Activated CD8-positive, alpha-beta T cell treated with anti-CD3 and anti-CD28 coated beads, Interleukin-2, amount 10 ng/mL, durations not matched to agents 7 days and 5 days (primary cell): ENCODE data around the gene KLKB1. TPM values are rescaled to one million over a fixed set of nuclear protein-coding genes. Genes with fewer than 3 reads are reported as not detected.
"Not testable (repeated sequence)": the region's sequence is repeated elsewhere in the genome, so short reads cannot be mapped to it uniquely, and the experiment has no call there.

Experiments
- ATAC-seq: fragments of 150-1000 bp; cut with Tn5 transposase; one replicate; pipeline ENCODE4 v1.10.0; 2021; ENCODE audit warnings: moderate library complexity
- CTCF ChIA-PET: fragments of 350-600 bp; sonication (Branson Sonifier 250); formaldehyde crosslinking; loops from one replicate; lab custom pipeline; 2021; ENCODE audit warnings: antibody characterized with exemption; lab: Charles Lee
- POLR2A ChIA-PET: fragments of 350-600 bp; sonication (Branson Sonifier 250); formaldehyde crosslinking; loops from one replicate; lab custom pipeline; 2021; ENCODE audit warnings: antibody characterized with exemption; lab: Charles Lee
- DNase-seq: peaks from one replicate; pipeline ENCODE4 v3.0.0-alpha.2; 2020
- H3K27ac Mint-ChIP-seq: one replicate; pipeline ENCODE4 v1.8.0; 2021; ENCODE audit warnings: mild to moderate bottlenecking, mixed read lengths
- H3K27me3 Mint-ChIP-seq: one replicate; pipeline ENCODE4 v1.8.0; 2021; ENCODE audit warnings: low read depth, mixed read lengths
- H3K36me3 Mint-ChIP-seq: one replicate; pipeline ENCODE4 v1.8.0; 2021; ENCODE audit warnings: low read depth, mixed read lengths
- H3K4me1 Mint-ChIP-seq: one replicate; pipeline ENCODE4 v1.8.0; 2021; ENCODE audit warnings: low read depth, mixed read lengths
- H3K4me3 Mint-ChIP-seq: one replicate; pipeline ENCODE4 v1.8.0; 2021; ENCODE audit warnings: mild to moderate bottlenecking, mixed read lengths
- H3K9me3 Mint-ChIP-seq: one replicate; pipeline ENCODE4 v1.8.0; 2022; ENCODE audit warnings: mixed read lengths; ENCODE audit not compliant: insufficient read depth
- total RNA-seq, 2 experiments: library from RNA; stranded (reverse); gene quantifications; one replicate each; pipeline ENCODE4 v1.2.3, GENCODE V29; 2021

The KLKB1 gene
- total RNA-seq, 2 experiments from 2014 or later: 0.26 to 0.81 TPM

DNA sequence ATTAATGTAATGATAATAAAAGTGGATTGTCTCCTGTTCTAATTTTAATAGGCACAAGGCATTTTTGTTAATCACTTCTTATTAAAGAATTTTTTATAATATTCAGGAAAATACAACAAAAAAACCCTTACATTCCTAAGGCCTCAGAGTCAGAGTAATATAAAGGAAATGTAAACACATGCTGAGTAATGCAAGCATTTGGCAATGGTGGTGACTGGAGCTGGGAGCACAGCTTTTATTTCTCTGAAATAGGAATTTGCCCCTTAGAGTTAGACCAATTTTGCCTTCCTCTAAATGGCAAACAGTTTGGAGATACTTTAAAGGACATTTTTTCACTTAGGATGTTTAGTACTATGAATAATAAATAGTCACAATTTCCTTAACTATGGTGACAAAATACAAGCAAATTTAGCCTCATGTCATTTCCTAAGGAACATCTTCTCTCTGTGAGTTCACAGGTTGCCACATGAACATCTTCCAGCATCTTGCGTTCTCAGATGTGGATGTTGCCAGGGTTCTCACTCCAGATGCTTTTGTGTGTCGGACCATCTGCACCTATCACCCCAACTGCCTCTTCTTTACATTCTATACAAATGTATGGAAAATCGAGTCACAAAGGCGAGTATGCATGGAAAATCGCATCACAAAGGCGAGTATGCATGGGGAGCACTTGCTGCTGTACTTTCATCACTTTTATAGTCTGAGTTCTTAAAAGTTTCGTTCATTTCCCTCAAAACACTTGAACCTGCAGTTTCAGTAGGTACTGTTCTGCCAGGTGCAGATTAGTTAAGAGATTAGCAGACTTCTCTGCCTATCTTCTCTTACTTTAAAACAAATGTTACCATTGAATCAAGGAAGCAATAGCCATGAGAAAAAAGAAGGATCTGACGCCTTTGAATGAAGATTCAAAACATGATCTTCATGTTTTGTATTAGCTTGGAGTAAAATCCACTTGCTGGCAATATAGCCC, 22.8 kb downstream of the KLKB1 start:
- no peaks in the 10 kb centered on the region for H3K36me3 Mint-ChIP-seq
- POLR2A ChIA-PET: no interaction called here
- DNase-seq (no peak), ATAC-seq (no peak)
- no peaks in the 10 kb centered on the region for H3K9me3 Mint-ChIP-seq
- CTCF ChIA-PET: no interaction called here
- H3K27ac Mint-ChIP-seq: no peak overlapping the region
- no peak overlapping the region for H3K4me3 Mint-ChIP-seq
- H3K4me1 Mint-ChIP-seq: no peaks in the 10 kb centered on the region
- H3K27me3 Mint-ChIP-seq: no peaks in the 10 kb centered on the region

DNA sequence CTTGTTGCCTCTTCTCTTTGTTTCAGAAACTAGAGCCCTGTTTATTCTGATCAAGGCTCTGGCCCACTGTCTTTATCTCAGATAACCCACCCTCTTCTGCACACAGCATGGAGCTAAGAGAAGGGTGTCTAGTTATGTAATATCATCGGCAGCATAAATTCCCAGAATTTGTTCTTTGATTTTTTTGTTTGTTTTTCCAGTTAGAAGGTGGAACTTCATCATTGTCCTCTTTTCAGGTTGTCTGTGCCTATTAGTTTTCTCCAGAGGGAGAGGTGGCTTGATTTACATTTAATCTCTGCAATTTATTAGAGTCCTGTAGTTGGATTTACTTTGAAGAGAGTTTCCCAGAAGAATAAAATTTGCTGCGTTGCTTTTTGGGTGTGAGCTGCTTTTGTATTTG, 23.5 kb downstream of the KLKB1 start:
- Mint-ChIP-seq H3K36me3 (no peaks in the 10 kb centered on the region), H3K27me3 (no peaks in the 10 kb centered on the region), H3K4me3 (no peak overlapping the region), H3K9me3 (no peaks in the 10 kb centered on the region), H3K4me1 (no peaks in the 10 kb centered on the region), H3K27ac (no peak overlapping the region)
- no peak for DNase-seq
- ChIA-PET CTCF (no interaction called here), POLR2A (no interaction called here)
- no peak for ATAC-seq

DNA sequence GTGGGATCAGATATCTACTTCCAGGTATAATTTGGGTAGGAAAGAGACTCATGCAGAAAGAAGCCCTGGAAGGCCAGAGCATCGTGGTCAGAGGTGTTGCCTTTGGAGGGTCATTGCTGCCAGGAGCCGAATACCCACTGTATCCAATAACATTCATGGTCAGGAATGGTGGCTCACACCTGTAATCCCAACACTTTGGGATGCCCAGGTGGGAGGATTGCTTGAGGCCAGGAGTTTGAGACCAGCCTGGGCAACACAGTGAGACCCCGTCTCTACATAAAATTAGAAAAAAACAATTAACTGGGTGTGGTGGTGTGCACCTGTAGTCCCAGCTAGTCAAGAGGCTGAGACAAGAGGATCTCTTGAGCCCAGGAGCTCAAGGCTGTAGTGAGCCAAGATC, 27.8 kb downstream of the KLKB1 start:
- no peaks in the 10 kb centered on the region for H3K27me3 Mint-ChIP-seq
- DNase-seq (no peak), ATAC-seq (no peak)
- H3K4me3 Mint-ChIP-seq: no peak overlapping the region
- POLR2A ChIA-PET: no interaction called here
- no peaks in the 10 kb centered on the region for H3K4me1 Mint-ChIP-seq
- no peaks in the 10 kb centered on the region for H3K9me3 Mint-ChIP-seq
- no peaks in the 10 kb centered on the region for H3K36me3 Mint-ChIP-seq
- no peak overlapping the region for H3K27ac Mint-ChIP-seq
- CTCF ChIA-PET: no interaction called here

DNA sequence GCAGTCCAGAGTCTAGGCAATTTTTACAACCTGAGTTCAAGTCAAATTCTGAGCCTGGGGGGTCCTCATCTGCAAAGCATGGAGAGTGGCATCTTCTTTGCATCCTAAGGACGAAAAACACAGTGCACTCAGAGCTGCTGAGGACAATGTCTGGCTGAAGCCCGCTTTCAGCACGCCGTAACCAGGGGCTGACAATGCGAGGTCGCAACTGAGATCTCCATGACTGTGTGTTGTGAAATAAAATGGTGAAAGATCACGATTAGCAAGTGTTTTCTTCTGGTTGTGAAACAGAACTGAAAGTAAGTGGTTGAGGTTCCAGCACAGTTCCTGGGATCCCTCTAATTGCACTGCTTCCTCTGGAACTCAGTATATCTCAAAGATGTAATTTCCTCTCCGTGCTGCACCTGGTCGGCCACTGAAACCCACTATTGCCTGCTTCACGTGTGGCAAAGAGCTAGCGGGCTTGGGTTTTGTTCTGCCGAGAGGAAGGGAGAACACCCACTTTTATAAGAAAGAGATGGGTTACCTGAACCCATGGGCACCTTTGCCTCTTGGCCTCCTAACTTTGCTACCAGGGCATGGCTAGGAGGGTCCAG, 31.0 kb downstream of the KLKB1 start:
- DNase-seq (no peak), ATAC-seq (no peak)
- Mint-ChIP-seq H3K4me3 (no peak overlapping the region), H3K27ac (no peak overlapping the region), H3K9me3 (no peaks in the 10 kb centered on the region), H3K27me3 (peaks cover 2% of the 10 kb centered on the region), H3K4me1 (no peaks in the 10 kb centered on the region), H3K36me3 (no peaks in the 10 kb centered on the region)
- ChIA-PET CTCF (no interaction called here), POLR2A (no interaction called here)

DNA sequence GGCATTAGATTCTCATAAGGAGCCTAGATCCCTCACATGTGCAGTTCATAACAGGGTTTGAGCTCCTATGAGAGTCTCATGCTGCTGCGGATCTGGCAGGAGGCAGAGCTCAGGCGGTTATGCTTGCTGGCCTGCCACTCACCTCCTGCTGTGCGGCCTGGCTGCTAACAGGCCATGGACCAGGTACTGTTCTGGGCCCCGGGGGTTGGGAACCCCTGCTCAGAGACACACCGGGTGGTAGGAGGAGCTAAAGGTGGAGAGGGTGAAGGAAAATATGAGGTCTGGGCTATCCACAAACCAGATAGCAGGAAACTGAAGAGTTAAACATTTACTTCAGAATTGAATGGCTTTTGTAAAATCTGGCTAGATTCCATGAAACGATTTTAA, 32.8 kb downstream of the KLKB1 start:
- H3K4me1 Mint-ChIP-seq: no peaks in the 10 kb centered on the region
- no peak overlapping the region for H3K27ac Mint-ChIP-seq
- no peak overlapping the region for H3K4me3 Mint-ChIP-seq
- H3K36me3 Mint-ChIP-seq: no peaks in the 10 kb centered on the region
- DNase-seq (no peak), ATAC-seq (no peak)
- H3K9me3 Mint-ChIP-seq: no peaks in the 10 kb centered on the region
- CTCF ChIA-PET: no interaction called here
- POLR2A ChIA-PET: no interaction called here
- H3K27me3 Mint-ChIP-seq: peaks cover 2% of the 10 kb centered on the region

DNA sequence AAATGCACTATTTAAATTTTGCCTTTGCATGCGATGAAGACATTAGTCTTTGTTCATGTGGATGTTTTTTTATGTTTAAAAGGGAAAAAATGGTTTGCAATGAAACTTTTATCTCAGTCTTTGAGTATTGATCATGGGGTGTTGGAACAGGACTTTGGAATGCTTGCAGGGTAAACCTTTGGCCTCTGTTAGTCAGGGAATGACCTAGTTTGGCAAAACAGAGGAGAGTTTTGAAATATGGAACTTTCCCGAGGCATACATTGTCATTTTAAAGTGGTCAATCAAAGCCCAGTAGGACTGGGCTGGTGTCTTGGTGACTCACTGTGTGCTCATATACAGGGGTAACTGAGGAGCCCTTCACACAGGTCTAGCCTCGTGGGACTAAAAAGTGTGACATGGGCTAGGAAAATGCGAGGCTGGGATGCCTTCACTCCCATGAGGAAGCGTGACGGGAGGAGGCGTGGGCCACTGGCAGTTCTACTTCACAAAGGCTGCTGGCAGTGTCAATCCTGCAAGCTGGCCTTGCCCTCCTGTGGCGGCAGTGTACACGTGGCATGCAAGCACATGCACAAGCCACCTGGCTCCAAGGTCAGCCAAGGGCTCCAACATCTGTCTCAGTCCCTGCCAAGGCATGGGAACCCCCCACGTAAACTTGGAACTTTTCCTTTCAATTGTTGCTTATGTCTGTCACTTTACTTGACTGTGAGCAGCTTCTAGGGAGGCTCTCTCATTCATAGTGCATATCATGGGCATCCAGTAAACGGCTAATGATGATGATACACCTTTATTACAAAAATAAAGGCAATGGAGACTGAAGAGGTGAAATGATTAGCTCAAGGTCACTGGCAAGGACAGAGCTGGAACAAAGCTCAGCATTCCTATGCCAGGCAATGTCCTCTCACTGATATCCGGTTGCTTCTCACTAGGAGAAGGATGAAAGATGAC, 33.5 kb downstream of the KLKB1 start:
- ChIA-PET CTCF (no interaction called here), POLR2A (no interaction called here)
- H3K9me3 Mint-ChIP-seq: no peaks in the 10 kb centered on the region
- ATAC-seq (no peak), DNase-seq (no peak)
- no peak overlapping the region for H3K27ac Mint-ChIP-seq
- no peaks in the 10 kb centered on the region for H3K36me3 Mint-ChIP-seq
- peaks cover 2% of the 10 kb centered on the region for H3K27me3 Mint-ChIP-seq
- H3K4me3 Mint-ChIP-seq: no peak overlapping the region
- H3K4me1 Mint-ChIP-seq: no peaks in the 10 kb centered on the region

DNA sequence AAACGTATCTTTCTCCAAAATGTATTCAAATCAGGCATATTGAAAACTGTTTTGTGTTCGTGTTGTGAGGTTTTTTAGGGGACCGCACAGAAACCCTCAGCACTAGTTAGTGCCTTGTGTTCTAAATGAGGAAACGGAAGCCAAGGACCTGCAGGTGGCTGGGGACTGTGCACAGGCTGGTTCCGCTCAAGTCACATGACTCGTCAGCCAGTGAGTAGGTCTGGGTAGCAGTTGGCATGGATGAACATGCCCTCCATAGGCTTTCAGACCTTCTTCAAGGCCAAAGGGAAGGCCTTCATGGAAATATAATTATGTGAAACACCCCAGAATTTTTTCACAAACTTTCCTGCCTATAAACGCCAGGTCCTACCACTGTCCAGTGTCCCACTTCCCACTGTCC, 37.4 kb downstream of the KLKB1 start:
- Mint-ChIP-seq H3K9me3 (no peaks in the 10 kb centered on the region), H3K36me3 (no peaks in the 10 kb centered on the region), H3K27me3 (peaks cover 9% of the 10 kb centered on the region), H3K27ac (no peak overlapping the region), H3K4me3 (no peak overlapping the region), H3K4me1 (no peaks in the 10 kb centered on the region)
- DNase-seq (no peak), ATAC-seq (no peak)
- ChIA-PET POLR2A (no interaction called here), CTCF (no interaction called here)

DNA sequence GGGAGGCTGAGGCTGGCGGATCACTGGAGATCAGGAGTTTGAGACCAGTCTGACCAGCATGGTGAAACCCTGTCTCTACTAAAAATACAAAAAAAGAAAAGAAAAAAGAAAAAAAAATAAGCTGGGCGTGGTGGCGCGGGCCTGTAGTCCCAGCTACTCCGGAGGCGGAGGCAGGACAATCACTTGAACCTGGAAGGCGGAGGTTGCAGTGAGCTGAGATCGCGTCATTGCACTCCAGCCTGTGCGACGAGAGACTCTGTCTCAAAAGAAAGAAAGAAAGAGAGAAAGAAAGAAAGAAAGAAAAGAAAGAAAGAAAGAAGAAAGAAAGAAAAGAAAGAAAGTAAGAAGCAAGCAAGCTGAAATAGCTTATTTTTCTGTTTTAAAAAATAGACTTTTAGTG, 37.9 kb downstream of the KLKB1 start:
- ATAC-seq, H3K27ac Mint-ChIP-seq, POLR2A ChIA-PET, DNase-seq, H3K4me1 Mint-ChIP-seq, H3K9me3 Mint-ChIP-seq, CTCF ChIA-PET, H3K4me3 Mint-ChIP-seq, H3K27me3 Mint-ChIP-seq, H3K36me3 Mint-ChIP-seq: not testable (repeated sequence)

DNA sequence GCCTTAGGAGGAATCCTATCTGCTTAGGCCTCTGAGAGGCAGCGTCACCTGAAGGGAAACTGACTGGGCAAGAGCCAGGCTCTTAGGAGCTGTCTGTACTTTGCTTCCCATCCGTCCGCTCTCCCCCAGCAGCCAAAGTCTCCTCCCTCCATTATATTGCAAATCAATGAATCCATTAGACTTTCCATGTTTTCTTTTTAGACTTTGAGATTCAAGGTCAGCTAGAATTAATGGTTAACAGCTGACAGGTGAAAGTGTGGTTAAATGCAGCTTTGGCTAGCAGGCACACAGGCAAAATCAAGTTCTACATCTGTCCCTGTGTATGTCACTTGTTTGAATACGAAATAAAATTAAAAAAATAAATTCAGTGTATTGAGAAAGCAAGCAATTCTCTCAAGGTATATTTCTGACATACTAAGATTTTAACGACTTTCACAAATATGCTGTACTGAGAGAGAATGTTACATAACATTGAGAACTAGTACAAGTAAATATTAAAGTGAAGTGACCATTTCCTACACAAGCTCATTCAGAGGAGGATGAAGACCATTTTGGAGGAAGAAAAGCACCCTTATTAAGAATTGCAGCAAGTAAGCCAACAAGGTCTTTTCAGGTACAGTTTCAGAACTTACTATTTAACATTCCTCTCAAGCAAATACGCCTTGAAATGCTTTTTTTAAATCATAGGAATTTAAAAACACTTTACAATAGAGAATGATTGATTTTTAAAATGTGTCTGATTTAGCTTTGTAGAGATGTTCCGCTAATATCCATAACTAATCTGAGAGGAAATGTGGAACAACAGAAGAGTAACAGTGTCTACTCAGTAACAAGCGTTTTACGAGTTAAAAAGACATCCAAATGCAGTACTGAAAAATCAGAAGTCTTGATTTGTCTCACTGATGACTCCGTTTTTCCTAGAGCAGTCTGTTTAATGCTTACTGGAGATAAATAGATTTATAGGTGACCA, 38.7 kb downstream of the KLKB1 start, which contains the start of gene F11:
TSS of gene F11 (plus strand) at position 507 of the 970 bp plus-strand sequence. CDS start 948 bp downstream, outside the sequence.
- Mint-ChIP-seq H3K36me3 (no peaks in the 10 kb centered on the region), H3K9me3 (no peaks in the 10 kb centered on the region), H3K27ac (no peak within 1 kb of the TSS), H3K27me3 (peaks cover 9% of the 10 kb centered on the region), H3K4me3 (no peak within 1 kb of the TSS), H3K4me1 (no peaks in the 10 kb centered on the region)
- ATAC-seq (no peak), DNase-seq (no peak)
- ChIA-PET CTCF (no interaction called here), POLR2A (no interaction called here)

DNA sequence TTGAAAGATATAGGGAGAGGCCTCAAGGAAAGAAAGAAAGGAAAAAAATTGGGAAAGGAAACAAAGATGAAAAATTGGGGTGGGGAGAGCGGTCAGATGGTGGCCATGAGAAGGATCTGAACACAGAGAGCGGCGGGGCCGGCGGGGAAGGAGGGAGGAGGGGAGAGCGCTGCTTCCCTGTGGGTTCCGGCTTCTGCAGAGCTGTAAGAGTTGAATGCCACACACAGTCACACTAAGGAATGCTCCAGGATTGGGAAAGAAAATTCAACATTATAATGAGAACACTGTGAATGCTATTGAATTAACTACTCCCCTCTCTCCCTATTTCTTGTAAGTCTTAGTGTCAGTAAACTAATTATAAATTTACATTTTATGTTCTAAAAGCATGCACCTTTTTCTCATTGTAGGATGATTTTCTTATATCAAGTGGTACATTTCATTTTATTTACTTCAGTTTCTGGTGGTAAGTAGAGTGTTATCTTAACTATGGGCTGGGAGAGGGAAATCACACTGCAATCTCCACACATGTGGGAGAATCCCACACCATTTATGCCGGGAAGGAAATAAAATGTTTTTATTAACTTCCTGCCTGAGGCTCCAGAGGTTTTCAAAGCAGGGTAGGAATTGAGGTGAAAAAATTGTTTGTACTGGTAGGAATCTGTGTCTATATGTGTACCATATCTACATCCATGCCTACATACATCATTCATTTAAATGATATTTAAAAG, 39.6 kb downstream of the KLKB1 start:
- no peaks in the 10 kb centered on the region for H3K36me3 Mint-ChIP-seq
- peaks cover 12% of the 10 kb centered on the region for H3K27me3 Mint-ChIP-seq
- CTCF ChIA-PET: no interaction called here
- POLR2A ChIA-PET: no interaction called here
- H3K9me3 Mint-ChIP-seq: no peaks in the 10 kb centered on the region
- ATAC-seq: no peak
- H3K4me3 Mint-ChIP-seq: no peak overlapping the region
- H3K27ac Mint-ChIP-seq: no peak overlapping the region
- no peak for DNase-seq
- no peaks in the 10 kb centered on the region for H3K4me1 Mint-ChIP-seq
